ENCODE results near the gene ZNF30.
"Not testable (repeated sequence)": the region's sequence is repeated elsewhere in the genome, so short reads cannot be mapped to it uniquely, and the experiment has no call there.

ZNF30 gene

GRCh38 chr19:34985249-34986022 is 58.7 kb downstream of the ZNF30 start:
- DNase-seq (ENCODE audit: low spot score), result peak; percentile 94

DNA sequence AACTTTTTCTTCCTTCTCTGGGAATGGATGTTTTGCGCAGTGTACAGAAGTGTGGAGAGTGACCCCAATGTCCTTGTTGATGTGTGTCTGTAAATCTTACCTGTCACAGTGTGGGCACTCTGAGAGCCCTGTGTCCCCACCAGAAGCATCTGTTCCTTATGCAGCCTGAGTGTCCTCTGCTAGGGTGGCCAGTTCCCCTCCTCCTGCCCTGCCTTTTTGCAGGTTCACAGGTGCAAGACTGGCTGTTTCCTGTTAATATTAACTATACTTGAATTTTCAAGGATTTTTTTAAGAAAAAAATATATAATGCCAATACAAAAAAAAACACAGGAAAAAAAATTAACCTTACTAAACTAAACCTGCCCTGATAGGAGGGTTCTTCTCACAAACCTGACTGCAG is 61.4 kb downstream of the ZNF30 start:
- no peak for DNase-seq (ENCODE audit: low spot score)

GRCh38 chr19:34989298-34989697 is 62.6 kb downstream of the ZNF30 start:
- no peak for DNase-seq (ENCODE audit: low spot score)

DNA sequence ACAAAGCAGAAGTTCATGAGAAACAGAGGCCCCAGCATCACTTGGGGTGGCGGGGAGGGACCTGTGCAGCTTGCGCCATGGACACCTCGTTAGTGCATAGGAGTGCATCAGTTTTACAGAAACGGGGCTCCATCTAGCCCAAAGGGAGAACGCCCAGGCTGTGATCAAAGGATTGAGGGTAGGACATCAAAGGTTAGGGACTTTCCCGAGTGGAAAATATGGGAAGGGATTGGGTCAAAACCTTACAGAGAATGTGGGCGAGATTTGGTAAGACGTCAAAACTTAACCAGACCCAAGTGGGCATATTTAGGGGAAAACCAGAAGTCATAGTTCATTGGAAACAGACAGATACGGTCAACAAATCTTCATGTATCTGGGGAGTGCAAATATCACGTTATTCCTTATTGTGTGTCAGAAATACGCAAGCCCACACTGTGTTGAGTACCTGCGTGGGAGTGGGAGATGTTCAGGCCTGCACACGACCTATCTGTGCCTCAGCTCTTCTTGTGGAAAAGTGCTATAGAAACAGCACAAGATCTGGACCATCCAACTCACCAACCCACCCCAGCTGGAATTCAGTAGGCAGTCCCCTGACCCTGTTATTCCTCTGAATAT is 64.0 kb downstream of the ZNF30 start:
- no peak for DNase-seq (ENCODE audit: low spot score)

DNA sequence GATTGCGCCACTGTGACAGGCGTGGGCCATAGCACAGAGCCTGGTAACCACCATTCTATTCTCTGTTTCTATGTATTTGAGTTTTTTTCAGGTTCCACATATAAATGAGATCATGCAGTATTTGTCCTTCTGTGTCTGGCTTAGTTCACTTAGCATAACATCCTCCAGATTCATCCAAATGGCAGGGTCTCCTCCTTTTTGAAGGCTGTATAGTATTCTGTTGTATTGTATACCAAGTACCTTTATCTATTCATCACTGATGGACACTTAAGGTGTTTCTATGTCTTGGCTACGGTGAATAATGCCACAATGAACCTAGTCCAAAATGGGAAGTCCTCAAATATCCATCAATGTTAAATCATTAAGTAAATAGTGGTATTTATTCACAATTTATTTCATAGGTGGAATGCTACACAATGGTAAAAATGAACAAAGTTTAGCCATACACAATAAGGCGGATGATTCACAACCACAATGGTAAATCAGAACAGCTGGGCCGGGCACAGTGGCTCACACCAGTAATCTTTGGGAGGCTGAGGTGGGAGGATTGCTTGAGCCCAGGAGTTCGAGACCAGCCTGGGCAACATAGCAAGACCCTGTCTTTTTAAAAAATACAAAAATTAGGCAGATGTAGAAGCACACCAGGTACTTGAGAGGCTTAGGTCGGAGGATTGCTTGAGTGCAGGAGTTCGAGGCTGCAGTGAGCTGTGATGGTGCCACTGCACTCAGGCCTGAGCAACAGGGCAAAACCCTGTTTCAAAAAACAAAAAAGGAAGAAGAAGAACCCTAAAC is 65.0 kb downstream of the ZNF30 start:
- DNase-seq (ENCODE audit: low spot score), result no peak

- not testable (repeated sequence) for DNase-seq (ENCODE audit: low spot score)
These were observed 65.9 kb downstream of the ZNF30 start for GRCh38 chr19:34992582-34992981.

DNA sequence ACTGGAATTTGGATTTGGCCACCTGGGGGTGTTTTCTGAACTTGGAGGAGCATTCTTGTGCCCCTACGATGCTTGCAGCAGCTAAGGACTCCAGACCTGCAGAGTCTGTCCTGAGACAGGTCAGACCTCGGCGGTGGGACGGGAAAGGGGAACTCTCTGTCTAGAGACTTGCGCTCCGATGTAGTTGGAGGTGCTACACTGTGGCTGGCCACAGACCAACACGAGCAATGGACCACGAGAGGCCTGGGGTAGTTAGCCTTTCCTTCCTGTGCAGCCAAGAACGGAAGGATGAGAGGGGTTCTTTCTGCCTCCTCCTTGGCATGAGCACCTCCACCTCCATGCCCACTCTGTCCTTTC is 67.6 kb downstream of the ZNF30 start:
- DNase-seq (ENCODE audit: low spot score), result no peak
